Measurements from ENCODE around the gene DNAJC11. TPM values are rescaled to one million over a fixed set of nuclear protein-coding genes. Genes with fewer than 3 reads are reported as not detected.

Gene DNAJC11
- total and polyA plus RNA-seq, 10 donors: 13.3 to 66.9 (median 54.6) TPM

DNA sequence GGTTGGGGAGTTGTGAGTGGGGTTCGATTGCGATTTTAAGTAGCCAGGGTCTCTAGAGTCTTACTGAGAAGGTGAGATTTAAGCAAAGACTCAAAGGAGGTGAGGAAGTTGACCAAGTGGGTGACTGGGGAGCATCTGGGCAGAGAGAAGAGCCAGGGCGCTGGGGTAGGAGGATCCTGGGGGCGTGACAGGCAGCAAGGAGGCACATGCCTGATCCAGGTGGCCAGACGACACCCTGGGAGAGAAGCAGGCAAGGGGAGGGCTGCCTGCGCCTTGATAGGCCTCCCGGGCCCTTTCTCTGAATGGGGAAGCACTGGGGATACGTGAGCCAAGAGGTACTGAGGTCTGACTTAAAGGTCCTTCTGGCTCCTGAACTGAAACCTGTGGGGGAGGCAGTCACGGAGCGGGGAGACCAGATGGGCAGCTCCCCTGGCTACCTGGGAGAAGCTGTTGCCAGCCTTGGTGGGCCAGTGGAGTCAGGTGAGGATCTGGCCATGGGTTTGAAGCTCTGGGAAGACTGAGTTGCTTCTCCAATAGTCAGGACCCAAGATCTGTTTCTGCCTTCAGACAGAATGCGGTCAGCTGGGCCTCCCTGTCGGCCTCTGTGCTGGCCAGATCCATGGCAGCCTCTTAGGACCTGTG lies 116.4 kb downstream of the DNAJC11 start:
- intact Hi-C loops (cut with DNase I; ENCODE audit: low total_unique reads): no loop called here
- H3K4me1 ChIP-seq: peaks cover 31 to 99% (median 68%) of the 10 kb centered on the region in 6 donors
- TF ChIP-seq POLR2AphosphoS5 (IDR thresholded peaks at IDR 0.05) (peak in 1 of 3 donors; percentile 43), POLR2A (IDR thresholded peaks at IDR 0.05) (no peak)
- TF ChIP-seq, protein P1, sequence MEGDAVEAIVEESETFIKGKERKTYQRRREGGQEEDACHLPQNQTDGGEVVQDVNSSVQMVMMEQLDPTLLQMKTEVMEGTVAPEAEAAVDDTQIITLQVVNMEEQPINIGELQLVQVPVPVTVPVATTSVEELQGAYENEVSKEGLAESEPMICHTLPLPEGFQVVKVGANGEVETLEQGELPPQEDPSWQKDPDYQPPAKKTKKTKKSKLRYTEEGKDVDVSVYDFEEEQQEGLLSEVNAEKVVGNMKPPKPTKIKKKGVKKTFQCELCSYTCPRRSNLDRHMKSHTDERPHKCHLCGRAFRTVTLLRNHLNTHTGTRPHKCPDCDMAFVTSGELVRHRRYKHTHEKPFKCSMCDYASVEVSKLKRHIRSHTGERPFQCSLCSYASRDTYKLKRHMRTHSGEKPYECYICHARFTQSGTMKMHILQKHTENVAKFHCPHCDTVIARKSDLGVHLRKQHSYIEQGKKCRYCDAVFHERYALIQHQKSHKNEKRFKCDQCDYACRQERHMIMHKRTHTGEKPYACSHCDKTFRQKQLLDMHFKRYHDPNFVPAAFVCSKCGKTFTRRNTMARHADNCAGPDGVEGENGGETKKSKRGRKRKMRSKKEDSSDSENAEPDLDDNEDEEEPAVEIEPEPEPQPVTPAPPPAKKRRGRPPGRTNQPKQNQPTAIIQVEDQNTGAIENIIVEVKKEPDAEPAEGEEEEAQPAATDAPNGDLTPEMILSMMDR (IDR thresholded peaks at IDR 0.05 in 8 of 11, conservative IDR thresholded peaks at IDR 0.05 in 3 of 11): no peak
- peaks cover 0 to 52% (median 30%) of the 10 kb centered on the region in 6 donors for H3K36me3 ChIP-seq
- WGBS, 5 donors: 85 to 91% (median 90%) methylated on average over 10 to 12 of the region's 12 CpGs
- no peak overlapping the region for H3K4me3 ChIP-seq
- H3K9me3 ChIP-seq: no peaks in the 10 kb centered on the region
- H3K27ac ChIP-seq: no peak overlapping the region
- H3K27me3 ChIP-seq (replicated peaks in 1 of 7): no peaks in the 10 kb centered on the region
- no peak for DNase-seq

Other genes starting within 250 kb of the DNAJC11 start
- gene TNFRSF25, start 235.6 kb downstream of the DNAJC11 start, total RNA-seq: 100 to 1,000 TPM in 1 of 7 donors, 10 to 100 TPM in 6; 39.7 to 103 (median 65.4) TPM
- 100 to 1,000 TPM in 2 of 3 donors, 10 to 100 TPM in 1; 30.9 to 147 (median 102) TPM for gene TNFRSF25, start 235.6 kb downstream of the DNAJC11 start, polyA plus RNA-seq
- gene PLEKHG5, start 210.1 kb downstream of the DNAJC11 start, total RNA-seq: 100 to 1,000 TPM in 1 of 7 donors, 10 to 100 TPM in 6; 34.7 to 120 (median 60.1) TPM
- 10 to 100 TPM in 2 of 3 donors, 1 to 10 TPM in 1; 6.4 to 66.9 (median 29.7) TPM for gene PLEKHG5, start 210.1 kb downstream of the DNAJC11 start, polyA plus RNA-seq
- 10 to 100 TPM; 30.5 to 55.2 (median 51.5) TPM for gene NOL9, start 147.3 kb downstream of the DNAJC11 start, total RNA-seq
- gene NOL9, start 147.3 kb downstream of the DNAJC11 start, polyA plus RNA-seq: 10 to 100 TPM in 1 of 3 donors, 1 to 10 TPM in 2; 4.2 to 10.0 (median 5.8) TPM
- gene TAS1R1, start 146.5 kb downstream of the DNAJC11 start, total RNA-seq: under 1 TPM; 0.13 to 0.88 (median 0.56) TPM
- under 1 TPM; 0.09 to 0.51 (median 0.33) TPM for gene TAS1R1, start 146.5 kb downstream of the DNAJC11 start, polyA plus RNA-seq
- 10 to 100 TPM; 23.5 to 61.0 (median 48.0) TPM for gene ZBTB48, start 121.8 kb downstream of the DNAJC11 start, total RNA-seq
- gene ZBTB48, start 121.8 kb downstream of the DNAJC11 start, polyA plus RNA-seq: 100 to 1,000 TPM in 1 of 3 donors, 10 to 100 TPM in 2; 53.1 to 131 (median 89.3) TPM
- 10 to 100 TPM; 18.5 to 41.5 (median 29.4) TPM for gene KLHL21, start 98.9 kb downstream of the DNAJC11 start, total RNA-seq
- 10 to 100 TPM in 1 of 3 donors, 1 to 10 TPM in 2; 5.0 to 12.0 (median 6.2) TPM for gene KLHL21, start 98.9 kb downstream of the DNAJC11 start, polyA plus RNA-seq
- 10 to 100 TPM in 4 of 7 donors, 1 to 10 TPM in 3; 6.6 to 14.0 (median 10.5) TPM for gene PHF13, start 88.1 kb downstream of the DNAJC11 start, total RNA-seq
- 1 to 10 TPM; 3.4 to 6.0 (median 4.4) TPM for gene PHF13, start 88.1 kb downstream of the DNAJC11 start, polyA plus RNA-seq
- gene THAP3, start 76.9 kb downstream of the DNAJC11 start, total RNA-seq: 10 to 100 TPM; 13.0 to 27.1 (median 15.5) TPM
- gene THAP3, start 76.9 kb downstream of the DNAJC11 start, polyA plus RNA-seq: 10 to 100 TPM; 21.5 to 29.1 (median 24.0) TPM
- gene CAMTA1, start 83.6 kb upstream of the DNAJC11 start, total RNA-seq: 100 to 1,000 TPM in 1 of 7 donors, 10 to 100 TPM in 6; 53.0 to 105 (median 72.5) TPM
- gene CAMTA1, start 83.6 kb upstream of the DNAJC11 start, polyA plus RNA-seq: 100 to 1,000 TPM in 1 of 3 donors, 10 to 100 TPM in 2; 68.7 to 106 (median 84.8) TPM